ENCODE data around the gene KCNH8. TPM values are rescaled to one million over a fixed set of nuclear protein-coding genes. Genes with fewer than 3 reads are reported as not detected.

KCNH8 gene
- total RNA-seq, 4 donors from 2014 or later: 0.55 to 1.1 (median 1.00) TPM; not detected in 1

DNA sequence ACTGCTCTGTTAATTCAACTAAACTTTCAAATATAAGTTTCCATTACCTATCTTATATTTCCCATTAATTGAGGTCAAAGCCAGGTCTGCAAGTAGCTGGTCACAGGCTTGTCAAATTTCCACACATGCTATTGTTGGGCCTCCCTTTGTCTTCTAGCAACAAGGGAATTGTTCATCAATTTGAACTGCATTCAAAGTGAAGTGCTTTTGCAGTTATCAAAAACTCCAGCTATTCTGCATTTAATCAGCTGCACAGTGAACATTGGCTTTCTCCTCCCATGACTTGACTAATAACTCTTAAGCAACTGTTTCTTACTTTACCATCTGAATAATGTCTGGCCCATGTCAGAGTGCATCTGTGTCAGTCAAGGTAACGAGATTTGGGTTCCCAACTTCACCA is 198.4 kb downstream of the KCNH8 start:
- H3K4me3 ChIP-seq: no peak overlapping the region
- TF ChIP-seq EP300 (IDR thresholded peaks at IDR 0.05; ENCODE audit: low read depth) (no peak), POLR2A (IDR thresholded peaks at IDR 0.05) (no peak), POLR2AphosphoS5 (IDR thresholded peaks at IDR 0.05) (no peak)
- TF ChIP-seq, protein P1, sequence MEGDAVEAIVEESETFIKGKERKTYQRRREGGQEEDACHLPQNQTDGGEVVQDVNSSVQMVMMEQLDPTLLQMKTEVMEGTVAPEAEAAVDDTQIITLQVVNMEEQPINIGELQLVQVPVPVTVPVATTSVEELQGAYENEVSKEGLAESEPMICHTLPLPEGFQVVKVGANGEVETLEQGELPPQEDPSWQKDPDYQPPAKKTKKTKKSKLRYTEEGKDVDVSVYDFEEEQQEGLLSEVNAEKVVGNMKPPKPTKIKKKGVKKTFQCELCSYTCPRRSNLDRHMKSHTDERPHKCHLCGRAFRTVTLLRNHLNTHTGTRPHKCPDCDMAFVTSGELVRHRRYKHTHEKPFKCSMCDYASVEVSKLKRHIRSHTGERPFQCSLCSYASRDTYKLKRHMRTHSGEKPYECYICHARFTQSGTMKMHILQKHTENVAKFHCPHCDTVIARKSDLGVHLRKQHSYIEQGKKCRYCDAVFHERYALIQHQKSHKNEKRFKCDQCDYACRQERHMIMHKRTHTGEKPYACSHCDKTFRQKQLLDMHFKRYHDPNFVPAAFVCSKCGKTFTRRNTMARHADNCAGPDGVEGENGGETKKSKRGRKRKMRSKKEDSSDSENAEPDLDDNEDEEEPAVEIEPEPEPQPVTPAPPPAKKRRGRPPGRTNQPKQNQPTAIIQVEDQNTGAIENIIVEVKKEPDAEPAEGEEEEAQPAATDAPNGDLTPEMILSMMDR (IDR thresholded peaks at IDR 0.05): no peak
- H3K27me3 ChIP-seq: no peaks in the 10 kb centered on the region
- in situ Hi-C loops (cut with MboI; ENCODE audit: low pct_ligation_motif_present in 1 of 4, low pct_unique_long_range_greater_than_20kb in 1 of 4, low sequenced_read_pairs in 3 of 4): loop anchor here in 3 of 4 donors (10.0 to 25.0 kb wide), 2 partner anchors 516 to 518 kb away; no protein-coding TSS in a partner anchor
- H3K36me3 ChIP-seq: no peaks in the 10 kb centered on the region
- WGBS, 2 donors (ENCODE audit: low coverage in 1 of 2): 49 to 86% methylated on average over 1 of the region's 1 CpG
- H3K9me3 ChIP-seq: no peaks in the 10 kb centered on the region
- intact Hi-C loops (cut with DNase I; ENCODE audit: low total_unique reads): no loop called here
- DNase-seq: no peak
- peaks cover 0 to 3% (median 0%) of the 10 kb centered on the region in 4 donors for H3K4me1 ChIP-seq
- no peak overlapping the region for H3K27ac ChIP-seq

GRCh38 chr3:19347671-19348070 is 199.4 kb downstream of the KCNH8 start:
- 12 to 26% methylated on average over 5 to 7 of the region's 7 CpGs for WGBS, 2 donors (ENCODE audit: low coverage in 1 of 2)
- Histone ChIP-seq H3K4me1 (peaks cover 0 to 3% (median 0%) of the 10 kb centered on the region in 4 donors), H3K4me3 (no peak overlapping the region), H3K27me3 (no peaks in the 10 kb centered on the region), H3K27ac (no peak overlapping the region), H3K36me3 (no peaks in the 10 kb centered on the region), H3K9me3 (no peaks in the 10 kb centered on the region)
- TF ChIP-seq, protein P1 (IDR thresholded peaks at IDR 0.05): no peak
- TF ChIP-seq POLR2AphosphoS5 (IDR thresholded peaks at IDR 0.05) (no peak), EP300 (IDR thresholded peaks at IDR 0.05; ENCODE audit: low read depth) (no peak), POLR2A (IDR thresholded peaks at IDR 0.05) (no peak)
- intact Hi-C loops (cut with DNase I; ENCODE audit: low total_unique reads): no loop called here
- in situ Hi-C loops (cut with MboI; ENCODE audit: low pct_ligation_motif_present in 1 of 4, low pct_unique_long_range_greater_than_20kb in 1 of 4, low sequenced_read_pairs in 3 of 4): loop anchor here in 3 of 4 donors (10.0 to 25.0 kb wide), 2 partner anchors 515 to 517 kb away; no protein-coding TSS in a partner anchor
- no peak for DNase-seq

GRCh38 chr3:19348500-19348899 is 200.2 kb downstream of the KCNH8 start:
- no peak for DNase-seq
- Histone ChIP-seq H3K27ac (no peak overlapping the region), H3K4me3 (no peak overlapping the region), H3K27me3 (no peaks in the 10 kb centered on the region), H3K4me1 (peaks cover 0 to 3% (median 0%) of the 10 kb centered on the region in 4 donors), H3K9me3 (no peaks in the 10 kb centered on the region), H3K36me3 (no peaks in the 10 kb centered on the region)
- intact Hi-C loops (cut with DNase I; ENCODE audit: low total_unique reads) (no loop called here), in situ Hi-C loops (cut with MboI; ENCODE audit: low pct_ligation_motif_present in 1 of 4, low pct_unique_long_range_greater_than_20kb in 1 of 4, low sequenced_read_pairs in 3 of 4) (loop anchor here in 3 of 4 donors (10.0 to 25.0 kb wide), 2 partner anchors 514 to 516 kb away; no protein-coding TSS in a partner anchor)
- TF ChIP-seq EP300 (IDR thresholded peaks at IDR 0.05; ENCODE audit: low read depth) (no peak), POLR2AphosphoS5 (IDR thresholded peaks at IDR 0.05) (no peak), POLR2A (IDR thresholded peaks at IDR 0.05) (no peak)
- TF ChIP-seq, protein P1 (IDR thresholded peaks at IDR 0.05): no peak
- 64 to 66% methylated on average over 2 of the region's 2 CpGs for WGBS, 2 donors (ENCODE audit: low coverage in 1 of 2)

- Histone ChIP-seq H3K4me1 (peaks cover 0 to 3% (median 0%) of the 10 kb centered on the region in 4 donors), H3K27me3 (no peaks in the 10 kb centered on the region), H3K27ac (no peak overlapping the region), H3K9me3 (no peaks in the 10 kb centered on the region), H3K36me3 (no peaks in the 10 kb centered on the region), H3K4me3 (no peak overlapping the region)
- DNase-seq: no peak
- intact Hi-C loops (cut with DNase I; ENCODE audit: low total_unique reads) (no loop called here), in situ Hi-C loops (cut with MboI; ENCODE audit: low pct_ligation_motif_present in 1 of 4, low pct_unique_long_range_greater_than_20kb in 1 of 4, low sequenced_read_pairs in 3 of 4) (loop anchor here in 3 of 4 donors (10.0 to 25.0 kb wide), 2 partner anchors 513 to 516 kb away; no protein-coding TSS in a partner anchor)
- TF ChIP-seq POLR2AphosphoS5 (IDR thresholded peaks at IDR 0.05): no peak
- TF ChIP-seq EP300 (IDR thresholded peaks at IDR 0.05; ENCODE audit: low read depth): no peak
- TF ChIP-seq POLR2A (IDR thresholded peaks at IDR 0.05): no peak
- TF ChIP-seq, protein P1 (IDR thresholded peaks at IDR 0.05): peak; percentile 49 to 72 (median 63)
- WGBS, 2 donors (ENCODE audit: low coverage in 1 of 2): 23 to 27% methylated on average over 5 of the region's 5 CpGs
Observed at GRCh38 chr3:19348941-19349564, 200.7 kb downstream of the KCNH8 start.
